Endothelial cell of umbilical vein (primary cell): ENCODE data around the gene ZNF37A.

Experiments used
- CTCF ChIP-seq, 2 donors: IDR thresholded peaks; 1 replicate in 1 of 2; 2 replicates in 1 of 2; pipeline ENCODE4 v1.5.1; 2011; ENCODE audit warnings: low read length in 2 of 2, mild to moderate bottlenecking in 2 of 2, moderate library complexity in 2 of 2, control low read depth in 1 of 2, inconsistent platforms in 1 of 2, low read depth in 1 of 2; ENCODE audit not compliant: insufficient read depth in 1 of 2; ENCODE audit errors: extremely low read depth in 1 of 2
- POLR2A ChIP-seq: IDR thresholded peaks from 2 replicates; pipeline ENCODE4 v1.6.1; 2012; ENCODE audit warnings: low read depth, mild to moderate bottlenecking, control low read depth, low read length
- POLR2AphosphoS5 ChIP-seq: IDR thresholded peaks from 2 replicates; pipeline ENCODE4 v1.6.1; 2012; ENCODE audit warnings: low read depth, mild to moderate bottlenecking, control low read depth, low read length, moderate library complexity; ENCODE audit not compliant: insufficient read depth

- TF ChIP-seq CTCF (IDR thresholded peaks at IDR 0.05; ENCODE audit: extremely low read depth in 1 of 2, insufficient read depth in 1 of 2, low read depth in 1 of 2, low read length in 2 of 2) (no peak), POLR2A (no peak), POLR2AphosphoS5 (no peak)
Observed at GRCh38 chr10:38174336-38174735, 80.2 kb downstream of the ZNF37A start.
